ENCODE results near the gene KPTN. TPM values are rescaled to one million over a fixed set of nuclear protein-coding genes. Genes with fewer than 3 reads are reported as not detected.

The KPTN gene
- total RNA-seq, 1 experiment from 2014 or later: 23.8 TPM

GRCh38 chr19:47499863-47500830 is 16.1 kb upstream of the KPTN start:
- DNase-seq (ENCODE audit: low read depth, low spot score): no peak
- Histone ChIP-seq H3K9me2 (ENCODE audit: insufficient read depth) (no peaks in the 10 kb centered on the region), H3K27me3 (ENCODE audit: insufficient read depth, low read length) (no peaks in the 10 kb centered on the region), H3K4me3 (replicated peaks in 1 of 2; ENCODE audit: low read depth in 1 of 2, low read length in 2 of 2) (no peak overlapping the region), H3K9ac (ENCODE audit: low read length) (no peak overlapping the region), H2AFZ (ENCODE audit: low read depth, low read length, poor library complexity, severe bottlenecking) (no peak overlapping the region), H3K4me2 (ENCODE audit: low read length) (no peak overlapping the region), H3K9me3 (ENCODE audit: control insufficient read depth in 1 of 2, insufficient read depth in 1 of 2, low read depth in 1 of 2, low read length in 2 of 2) (no peaks in the 10 kb centered on the region), H3K79me2 (ENCODE audit: insufficient read depth, low read length) (no peaks in the 10 kb centered on the region), H4K20me1 (ENCODE audit: insufficient read depth) (no peaks in the 10 kb centered on the region), H3K36me3 (ENCODE audit: control insufficient read depth in 1 of 2, insufficient read depth in 2 of 2, low read length in 2 of 2) (no peaks in the 10 kb centered on the region; a peak in 1 of 4 replicates), H3K27ac (ENCODE audit: low read depth, low read length) (no peak overlapping the region), H3K4me1 (ENCODE audit: control insufficient read depth in 1 of 2, insufficient read depth in 2 of 2, low read length in 2 of 2) (no peaks in the 10 kb centered on the region)
- intact Hi-C loops (cut with micrococcal nuclease): no loop called here
- ChIA-PET RAD21 (ENCODE audit: low non-redundant PET in 1 of 2, low total read pairs in 2 of 2, uncharacterized antibody in 2 of 2, unreplicated experiment in 2 of 2) (no interaction called here), CTCF (interaction anchor here (1.1 to 1.2 kb wide), 2 partner anchors 16 to 61 kb away, joined by 3 to 4 read pairs; partner anchors contain the start of gene KPTN), POLR2A (interaction anchor here (1.3 to 1.6 kb wide), 2 partner anchors 15 to 16 kb away, joined by 3 to 4 read pairs; partner anchors contain the start of genes KPTN and NAPA)
- BruUV-seq (replicated peaks): TSS peak; percentile 26
- no peak for ATAC-seq
- TF ChIP-seq, protein P1, sequence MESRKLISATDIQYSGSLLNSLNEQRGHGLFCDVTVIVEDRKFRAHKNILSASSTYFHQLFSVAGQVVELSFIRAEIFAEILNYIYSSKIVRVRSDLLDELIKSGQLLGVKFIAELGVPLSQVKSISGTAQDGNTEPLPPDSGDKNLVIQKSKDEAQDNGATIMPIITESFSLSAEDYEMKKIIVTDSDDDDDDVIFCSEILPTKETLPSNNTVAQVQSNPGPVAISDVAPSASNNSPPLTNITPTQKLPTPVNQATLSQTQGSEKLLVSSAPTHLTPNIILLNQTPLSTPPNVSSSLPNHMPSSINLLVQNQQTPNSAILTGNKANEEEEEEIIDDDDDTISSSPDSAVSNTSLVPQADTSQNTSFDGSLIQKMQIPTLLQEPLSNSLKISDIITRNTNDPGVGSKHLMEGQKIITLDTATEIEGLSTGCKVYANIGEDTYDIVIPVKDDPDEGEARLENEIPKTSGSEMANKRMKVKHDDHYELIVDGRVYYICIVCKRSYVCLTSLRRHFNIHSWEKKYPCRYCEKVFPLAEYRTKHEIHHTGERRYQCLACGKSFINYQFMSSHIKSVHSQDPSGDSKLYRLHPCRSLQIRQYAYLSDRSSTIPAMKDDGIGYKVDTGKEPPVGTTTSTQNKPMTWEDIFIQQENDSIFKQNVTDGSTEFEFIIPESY (IDR thresholded peaks at IDR 0.05; ENCODE audit: extremely low read depth, insufficient replicate concordance, low read length): no peak

DNA sequence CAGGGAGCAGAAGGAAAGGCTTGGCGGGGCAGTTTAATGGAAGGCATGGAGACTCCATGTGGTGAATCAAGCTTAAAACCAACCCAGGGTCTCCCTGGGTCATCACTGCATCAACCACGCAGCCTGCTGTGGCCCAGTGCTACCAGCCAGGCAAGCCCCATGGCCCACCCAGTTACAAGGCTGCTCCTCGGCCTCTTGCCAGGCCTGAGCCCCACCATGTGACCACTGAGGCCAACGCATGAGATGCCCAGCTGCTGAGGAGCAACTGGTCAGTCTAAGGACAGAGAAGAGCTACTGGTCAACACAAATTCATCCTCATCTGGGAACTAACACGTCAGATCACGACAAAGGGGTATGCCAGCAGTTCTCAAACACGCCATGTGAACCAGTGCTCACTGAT is 15.4 kb upstream of the KPTN start:
- Histone ChIP-seq H3K27me3 (ENCODE audit: insufficient read depth, low read length) (no peaks in the 10 kb centered on the region), H3K4me2 (ENCODE audit: low read length) (no peak overlapping the region), H3K9me3 (ENCODE audit: control insufficient read depth in 1 of 2, insufficient read depth in 1 of 2, low read depth in 1 of 2, low read length in 2 of 2) (no peaks in the 10 kb centered on the region), H2AFZ (ENCODE audit: low read depth, low read length, poor library complexity, severe bottlenecking) (no peak overlapping the region), H3K4me1 (ENCODE audit: control insufficient read depth in 1 of 2, insufficient read depth in 2 of 2, low read length in 2 of 2) (no peaks in the 10 kb centered on the region), H3K9ac (ENCODE audit: low read length) (no peak overlapping the region), H4K20me1 (ENCODE audit: insufficient read depth) (no peaks in the 10 kb centered on the region), H3K27ac (ENCODE audit: low read depth, low read length) (no peak overlapping the region), H3K9me2 (ENCODE audit: insufficient read depth) (no peaks in the 10 kb centered on the region), H3K4me3 (replicated peaks in 1 of 2; ENCODE audit: low read depth in 1 of 2, low read length in 2 of 2) (no peak overlapping the region), H3K36me3 (ENCODE audit: control insufficient read depth in 1 of 2, insufficient read depth in 2 of 2, low read length in 2 of 2) (no peaks in the 10 kb centered on the region; a peak in 1 of 4 replicates), H3K79me2 (ENCODE audit: insufficient read depth, low read length) (no peaks in the 10 kb centered on the region)
- ChIA-PET RAD21 (ENCODE audit: low non-redundant PET in 1 of 2, low total read pairs in 2 of 2, uncharacterized antibody in 2 of 2, unreplicated experiment in 2 of 2) (no interaction called here), POLR2A (interaction anchor here (1.3 to 1.6 kb wide), 2 partner anchors 16 kb away, joined by 3 to 4 read pairs; partner anchors contain the start of genes KPTN and NAPA), CTCF (interaction anchor here (0.5 to 1.2 kb wide), 2 partner anchors 15 to 1730 kb away, joined by 3 to 4 read pairs; partner anchors contain the start of gene KPTN)
- no peak for ATAC-seq
- intact Hi-C loops (cut with micrococcal nuclease): no loop called here
- no peak for DNase-seq (ENCODE audit: low read depth, low spot score)
- BruUV-seq (replicated peaks): no TSS peak
- TF ChIP-seq CBX3 (IDR thresholded peaks at IDR 0.05; ENCODE audit: low read depth) (no peak), TCF7L2 (IDR thresholded peaks at IDR 0.05; ENCODE audit: borderline replicate concordance, extremely low read depth, insufficient read depth, insufficient read length) (no peak), POLR2AphosphoS5 (IDR thresholded peaks at IDR 0.05; ENCODE audit: low read depth, low read length) (no peak), POLR2A (IDR thresholded peaks at IDR 0.05; ENCODE audit: borderline replicate concordance, extremely low read depth, insufficient read depth, insufficient read length) (no peak), EZH2 (IDR thresholded peaks at IDR 0.05) (no peak), YY1 (IDR thresholded peaks at IDR 0.05; ENCODE audit: extremely low read depth, insufficient replicate concordance, low read depth, low read length) (no peak), RAD21 (IDR thresholded peaks at IDR 0.05; ENCODE audit: low read depth) (no peak), CEBPB (IDR thresholded peaks at IDR 0.05; ENCODE audit: low read depth) (no peak), JUND (IDR thresholded peaks at IDR 0.05) (no peak), MAX (IDR thresholded peaks at IDR 0.05) (no peak), EGR1 (IDR thresholded peaks at IDR 0.05; ENCODE audit: low read depth) (no peak)
- TF ChIP-seq, protein P2, sequence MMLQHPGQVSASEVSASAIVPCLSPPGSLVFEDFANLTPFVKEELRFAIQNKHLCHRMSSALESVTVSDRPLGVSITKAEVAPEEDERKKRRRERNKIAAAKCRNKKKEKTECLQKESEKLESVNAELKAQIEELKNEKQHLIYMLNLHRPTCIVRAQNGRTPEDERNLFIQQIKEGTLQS (IDR thresholded peaks at IDR 0.05): no peak
- TF ChIP-seq, protein P1 (IDR thresholded peaks at IDR 0.05; ENCODE audit: extremely low read depth, insufficient replicate concordance, low read length): no peak

All from HCT116 (cell line).